Esophagus (tissue), 2 donors: ENCODE measurements around the gene DAP3. TPM values are rescaled to one million over a fixed set of nuclear protein-coding genes. Genes with fewer than 3 reads are reported as not detected.
"Not testable (repeated sequence)": the region's sequence is repeated elsewhere in the genome, so short reads cannot be mapped to it uniquely, and the experiment has no call there.

Source experiments
- H3K27ac ChIP-seq, 2 donors: one replicate each; pipeline ENCODE4 v1.5.1; 2013; ENCODE audit warnings: low read depth in 2 of 2, mild to moderate bottlenecking in 2 of 2, inconsistent platforms in 1 of 2, low read length in 1 of 2, moderate library complexity in 1 of 2
- H3K27me3 ChIP-seq, 2 donors: one replicate each; pipeline ENCODE4 v1.6.1; 2013; ENCODE audit warnings: low read length in 2 of 2, control low read depth in 1 of 2, mild to moderate bottlenecking in 1 of 2; ENCODE audit not compliant: insufficient read depth in 2 of 2, control insufficient read depth in 1 of 2
- H3K36me3 ChIP-seq, 2 donors: one replicate each; pipeline ENCODE4 v1.6.1; 2013; ENCODE audit warnings: low read length in 1 of 2; ENCODE audit not compliant: control insufficient read depth in 2 of 2, insufficient read depth in 2 of 2
- H3K4me1 ChIP-seq, 2 donors: one replicate each; pipeline ENCODE4 v1.6.1; 2013; ENCODE audit warnings: low read length in 1 of 2; ENCODE audit not compliant: control insufficient read depth in 2 of 2, insufficient read depth in 2 of 2
- H3K4me3 ChIP-seq, 2 donors: one replicate each; pipeline ENCODE4 v1.5.1; 2013; ENCODE audit warnings: low read length in 2 of 2, mild to moderate bottlenecking in 2 of 2, low read depth in 1 of 2, moderate library complexity in 1 of 2
- H3K9me3 ChIP-seq, 2 donors: one replicate each; pipeline ENCODE4 v1.6.1; 2013; ENCODE audit warnings: mild to moderate bottlenecking in 2 of 2, low read depth in 1 of 2, low read length in 1 of 2, moderate library complexity in 1 of 2; ENCODE audit not compliant: control insufficient read depth in 2 of 2, insufficient read depth in 1 of 2
- WGBS, 2 donors: extraction: QIAGEN DNeasy Blood & Tissue Kit; methylation state at CpG; one replicate each; pipeline ENCODE4 v1.1.7; 2013; 5-methylcytosine and 5-hydroxymethylcytosine counted together
- polyA plus RNA-seq, 2 donors: library from polyadenylated mRNA; stranded (reverse); fragments of 200-250 nt; gene quantifications; one replicate each; pipeline ENCODE4 v1.2.3, GENCODE V29; 2013
- donor health status: healthy with polysubstance abuse.
- donor health status: Bipolar disorder and iron deficiency.

DAP3 gene
- polyA plus RNA-seq, 2 donors = 57.6 to 65.8 TPM

DNA sequence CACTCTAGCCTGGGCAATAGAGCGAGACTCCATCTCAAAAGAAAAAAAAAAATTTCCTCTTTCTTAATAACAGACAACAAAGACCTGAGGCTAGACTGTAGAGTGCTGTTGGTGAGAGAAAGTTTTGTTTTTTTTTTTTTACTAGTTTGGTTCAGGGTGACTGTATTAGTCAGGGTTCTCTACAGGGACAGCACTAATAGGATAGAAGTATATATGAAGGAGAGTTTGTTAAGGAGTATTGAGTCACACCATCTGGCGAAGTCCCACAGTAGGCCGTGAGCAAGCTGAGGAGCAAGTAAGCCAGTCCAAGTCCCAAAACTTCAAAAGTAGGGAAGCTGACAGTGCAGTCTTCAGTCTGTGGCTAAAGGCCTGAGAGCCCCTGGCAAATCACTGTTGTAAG, 22.6 kb downstream of the DAP3 start:
- H3K9me3 ChIP-seq, H3K4me1 ChIP-seq, H3K27me3 ChIP-seq, H3K4me3 ChIP-seq, H3K36me3 ChIP-seq, H3K27ac ChIP-seq: not testable (repeated sequence)
- WGBS, 2 donors = 88 to 94% methylated on average over 1 to 3 of the region's 3 CpGs

DNA sequence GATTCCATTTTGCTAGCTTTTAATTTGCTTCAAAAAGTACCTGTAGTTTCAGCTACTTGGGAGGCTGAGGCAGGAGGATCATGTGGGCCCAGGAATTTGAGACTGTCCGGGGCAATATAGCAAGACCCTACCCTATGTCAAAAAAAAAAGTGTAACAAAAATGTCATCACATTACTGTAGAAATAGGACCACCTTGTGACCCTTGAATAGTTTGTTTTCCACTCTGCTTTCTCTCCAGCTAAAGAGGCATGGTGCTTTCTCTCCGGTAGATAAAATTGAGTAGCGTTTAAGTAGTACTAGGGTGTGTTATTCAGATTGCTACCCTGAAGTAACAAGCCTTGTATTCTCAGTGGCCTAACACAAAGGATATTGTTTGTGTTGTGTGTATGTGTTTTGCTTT, 23.7 kb downstream of the DAP3 start:
- H3K4me3 ChIP-seq, H3K36me3 ChIP-seq: not testable (repeated sequence)
- 87% methylated on average over 3 of the region's 3 CpGs for WGBS, 2 donors

GRCh38 chr1:155713075-155713474, 24.2 kb downstream of the DAP3 start:
- H3K27ac ChIP-seq = no peak overlapping the region
- 62 to 64% methylated on average over 2 of the region's 2 CpGs for WGBS, 2 donors
- H3K4me3 ChIP-seq = no peak overlapping the region
- no peaks in the 10 kb centered on the region for H3K9me3 ChIP-seq
- no peaks in the 10 kb centered on the region for H3K27me3 ChIP-seq
- no peaks in the 10 kb centered on the region for H3K4me1 ChIP-seq
- no peaks in the 10 kb centered on the region for H3K36me3 ChIP-seq

More for the DNA sequence above, 23.7 kb downstream of the DAP3 start:
- H3K27me3 ChIP-seq, H3K9me3 ChIP-seq, H3K4me1 ChIP-seq, H3K27ac ChIP-seq: not testable (repeated sequence)

DNA sequence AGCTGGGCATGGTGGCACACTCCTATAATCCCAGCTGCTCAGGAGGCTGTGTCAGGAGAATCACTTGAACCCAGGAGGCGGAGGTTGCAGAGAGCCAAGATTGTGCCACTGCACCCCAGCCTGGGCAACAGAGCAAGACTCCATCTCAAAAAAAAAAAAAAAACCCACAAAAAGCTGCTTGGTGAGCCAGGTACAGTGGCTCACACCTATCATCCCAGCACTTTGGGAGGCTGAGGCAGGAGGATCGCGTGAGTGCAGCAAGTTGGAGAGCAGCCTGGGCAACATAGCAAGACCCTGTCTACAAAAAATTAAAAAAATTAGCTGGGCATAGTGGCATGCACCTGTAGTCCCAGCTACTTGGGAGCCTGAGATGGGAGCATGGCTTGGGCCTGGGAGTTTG, 26.2 kb downstream of the DAP3 start:
- 97 to 98% methylated on average over 3 of the region's 3 CpGs for WGBS, 2 donors
- not testable (repeated sequence) for H3K4me1 ChIP-seq, H3K4me3 ChIP-seq, H3K36me3 ChIP-seq, H3K9me3 ChIP-seq, H3K27ac ChIP-seq, H3K27me3 ChIP-seq

- no peaks in the 10 kb centered on the region for H3K4me1 ChIP-seq
- H3K9me3 ChIP-seq = no peaks in the 10 kb centered on the region
- H3K27me3 ChIP-seq = no peaks in the 10 kb centered on the region
- H3K36me3 ChIP-seq = no peaks in the 10 kb centered on the region
- H3K27ac ChIP-seq = no peak overlapping the region
- 96 to 98% methylated on average over 5 of the region's 5 CpGs for WGBS, 2 donors
- no peak overlapping the region for H3K4me3 ChIP-seq
Observed at GRCh38 chr1:155715777-155716176, 26.9 kb downstream of the DAP3 start.

DNA sequence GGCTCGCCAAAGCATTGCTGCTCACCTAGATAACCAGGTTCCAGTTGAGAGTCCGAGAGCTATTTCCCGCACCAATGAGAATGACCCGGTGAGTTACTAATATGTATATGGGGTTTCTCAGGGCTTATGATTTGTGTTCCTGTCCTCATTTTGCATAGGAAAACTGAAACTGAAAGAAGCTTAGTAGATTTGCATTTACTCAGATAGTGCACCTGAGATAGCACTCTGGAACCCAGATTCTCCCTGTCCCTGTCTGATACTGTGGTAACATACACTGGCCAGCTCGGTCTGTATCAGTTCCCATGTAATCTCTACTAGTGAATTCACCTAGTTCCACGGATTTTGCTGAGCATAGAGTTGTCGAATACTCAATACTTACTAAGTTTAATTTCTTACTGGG, 28.1 kb downstream of the DAP3 start:
- Histone ChIP-seq H3K4me3 (no peak overlapping the region), H3K27me3 (no peaks in the 10 kb centered on the region), H3K9me3 (no peaks in the 10 kb centered on the region), H3K36me3 (no peaks in the 10 kb centered on the region), H3K27ac (no peak overlapping the region), H3K4me1 (no peaks in the 10 kb centered on the region)
- WGBS, 2 donors = 88 to 93% methylated on average over 7 of the region's 7 CpGs

DNA sequence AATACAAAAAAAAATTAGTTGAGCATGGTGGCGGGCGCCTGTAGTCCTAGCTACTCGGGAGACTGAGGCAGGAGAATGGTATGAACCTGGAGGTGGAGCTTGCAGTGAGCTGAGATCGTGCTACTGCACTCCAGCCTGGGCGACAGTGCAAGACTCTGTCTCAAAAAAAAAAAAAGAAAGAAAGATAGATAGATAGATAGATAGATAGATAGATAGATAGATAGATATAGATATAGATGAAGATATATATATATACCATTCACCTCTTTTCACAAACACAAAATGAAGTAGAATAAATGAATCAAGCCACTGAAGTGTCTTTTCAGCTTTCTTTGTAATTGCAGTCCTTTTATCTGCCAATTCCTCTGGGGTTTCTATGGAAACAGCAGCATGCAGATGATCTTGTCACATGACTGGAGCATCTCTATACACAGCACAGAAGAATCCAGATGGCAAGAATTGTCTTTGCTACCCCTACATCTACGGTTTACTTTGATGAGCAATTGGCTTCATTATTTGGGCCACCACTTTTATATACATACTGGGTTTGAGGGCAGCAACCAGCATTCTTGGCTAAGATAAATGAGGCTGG, 29.7 kb downstream of the DAP3 start:
- not testable (repeated sequence) for H3K9me3 ChIP-seq, H3K27me3 ChIP-seq, H3K4me1 ChIP-seq, H3K4me3 ChIP-seq, H3K36me3 ChIP-seq, H3K27ac ChIP-seq
- 93 to 95% methylated on average over 6 of the region's 6 CpGs for WGBS, 2 donors

DNA sequence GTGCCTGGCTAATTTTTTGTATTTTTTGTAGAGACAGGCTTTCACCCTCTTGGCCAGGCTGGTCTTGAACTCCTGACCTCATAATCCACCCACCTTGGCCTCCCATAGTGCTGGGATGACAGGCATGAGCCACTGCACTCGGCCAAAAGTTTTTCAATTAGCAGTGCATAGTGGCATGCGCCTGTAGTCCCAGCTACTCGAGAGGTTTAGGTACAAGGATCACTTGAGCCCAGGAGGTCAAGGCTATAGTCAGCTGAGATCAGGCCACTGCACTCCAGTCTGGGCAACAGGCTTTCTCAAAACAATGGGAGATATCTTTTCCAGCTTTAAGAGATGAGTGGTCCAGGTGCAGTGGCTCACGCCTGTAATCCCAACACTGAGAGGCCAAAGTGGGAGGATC, 30.8 kb downstream of the DAP3 start:
- Histone ChIP-seq H3K36me3 (no peaks in the 10 kb centered on the region), H3K27ac (no peak overlapping the region), H3K4me1 (no peaks in the 10 kb centered on the region), H3K27me3 (no peaks in the 10 kb centered on the region), H3K9me3 (no peaks in the 10 kb centered on the region), H3K4me3 (no peak overlapping the region)
- WGBS, 2 donors = 93 to 98% methylated on average over 4 of the region's 4 CpGs

DNA sequence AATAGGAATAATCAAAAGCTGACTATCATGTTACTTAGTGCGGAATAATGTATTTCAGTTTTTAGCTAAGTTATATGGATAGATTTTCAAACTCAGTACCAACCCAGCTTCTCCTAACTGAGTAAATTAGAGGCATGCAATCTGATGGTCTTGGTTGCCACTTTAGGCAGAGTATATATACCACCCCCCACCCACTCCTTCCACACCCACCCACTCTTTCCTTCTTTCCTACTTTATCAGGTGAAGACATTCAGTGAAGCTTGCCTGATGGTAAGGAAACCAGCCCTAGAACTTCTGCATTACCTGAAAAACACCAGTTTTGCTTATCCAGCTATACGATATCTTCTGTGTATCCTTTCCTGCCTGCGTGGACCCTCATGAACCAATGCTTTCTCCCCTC, 36.3 kb downstream of the DAP3 start:
- 97 to 99% methylated on average over 3 of the region's 3 CpGs for WGBS, 2 donors
- Histone ChIP-seq H3K27me3 (no peaks in the 10 kb centered on the region), H3K36me3 (no peaks in the 10 kb centered on the region), H3K27ac (no peak overlapping the region), H3K9me3 (no peaks in the 10 kb centered on the region), H3K4me1 (no peaks in the 10 kb centered on the region), H3K4me3 (no peak overlapping the region)

DNA sequence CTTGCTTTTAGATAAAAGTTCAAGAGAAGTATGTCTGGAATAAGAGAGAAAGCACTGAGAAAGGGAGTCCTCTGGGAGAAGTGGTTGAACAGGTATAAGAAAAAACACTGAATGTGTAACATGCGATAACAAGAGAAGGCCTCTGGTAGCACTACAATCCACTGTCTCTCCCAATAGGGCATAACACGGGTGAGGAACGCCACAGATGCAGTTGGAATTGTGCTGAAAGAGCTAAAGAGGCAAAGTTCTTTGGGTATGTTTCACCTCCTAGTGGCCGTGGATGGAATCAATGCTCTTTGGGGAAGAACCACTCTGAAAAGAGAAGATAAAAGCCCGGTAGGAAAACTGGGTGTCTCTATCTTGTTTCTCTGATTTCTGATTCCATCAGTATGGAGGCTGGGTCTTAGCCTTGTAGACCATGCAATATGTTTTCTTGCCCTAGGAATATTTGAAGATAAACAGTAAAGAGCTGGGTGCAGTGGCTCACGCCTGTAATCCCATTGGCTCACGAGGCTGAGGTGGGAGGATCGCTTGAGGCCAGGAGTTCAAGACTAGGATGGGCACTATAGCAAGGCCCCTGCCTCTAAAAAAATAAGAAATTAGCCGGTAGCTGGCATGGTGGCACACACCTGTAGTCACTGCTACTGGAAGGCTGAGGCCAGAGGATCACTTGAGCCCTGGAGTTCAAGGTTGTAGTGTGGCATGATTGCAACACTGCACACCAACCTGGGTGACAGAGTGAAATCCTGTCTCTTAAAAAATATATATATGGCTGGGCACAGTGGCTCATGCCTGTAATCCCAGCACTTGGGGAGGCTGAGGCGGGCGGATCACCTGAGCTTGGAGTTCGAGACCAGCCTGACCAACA, 40.4 kb downstream of the DAP3 start:
- H3K27me3 ChIP-seq = no peaks in the 10 kb centered on the region
- H3K27ac ChIP-seq = no peak overlapping the region
- H3K36me3 ChIP-seq = peaks cover 0 to 2% of the 10 kb centered on the region in 2 donors
- WGBS, 2 donors = 62% methylated on average over 12 of the region's 12 CpGs
- H3K4me1 ChIP-seq = no peaks in the 10 kb centered on the region
- H3K9me3 ChIP-seq = no peaks in the 10 kb centered on the region
- H3K4me3 ChIP-seq = no peak overlapping the region
